Naive B cell (primary cell): Measurements from ENCODE around the gene PLK4. TPM values are rescaled to one million over a fixed set of nuclear protein-coding genes. Genes with fewer than 3 reads are reported as not detected.
"Not testable (repeated sequence)": the region's sequence is repeated elsewhere in the genome, so short reads cannot be mapped to it uniquely, and the experiment has no call there.

ENCODE experiments used
- ATAC-seq, 2 donors: fragments of 150-1000 bp; cut with Tn5 transposase; 2 replicates each; pipeline ENCODE4 v1.10.0; 2021; ENCODE audit warnings: low read depth in 2 of 2, mild to moderate bottlenecking in 2 of 2, moderate library complexity in 2 of 2
- DNase-seq: peaks from one replicate; pipeline ENCODE4 v3.0.0; 2022
- H3K27ac Mint-ChIP-seq, 6 donors: one replicate each; pipeline ENCODE4 v1.8.0; 2020 to 2022; ENCODE audit warnings: mild to moderate bottlenecking in 6 of 6, mixed read lengths in 6 of 6, moderate library complexity in 5 of 6, inconsistent platforms in 2 of 6
- H3K27me3 Mint-ChIP-seq, 3 donors: one replicate each; pipeline ENCODE4 v1.8.0; 2021 to 2022; ENCODE audit warnings: mixed read lengths in 3 of 3, mild to moderate bottlenecking in 1 of 3
- H3K36me3 Mint-ChIP-seq, 2 donors: one replicate each; pipeline ENCODE4 v1.8.0; 2020 to 2022; ENCODE audit warnings: mixed read lengths in 2 of 2, inconsistent platforms in 1 of 2, mild to moderate bottlenecking in 1 of 2
- H3K4me1 Mint-ChIP-seq, 3 donors: one replicate each; pipeline ENCODE4 v1.8.0; 2020 to 2022; ENCODE audit warnings: mixed read lengths in 3 of 3, inconsistent platforms in 1 of 3, mild to moderate bottlenecking in 1 of 3, moderate library complexity in 1 of 3
- H3K4me3 Mint-ChIP-seq, 8 donors: one replicate each; pipeline ENCODE4 v1.8.0; 2020 to 2022; ENCODE audit warnings: mild to moderate bottlenecking in 8 of 8, mixed read lengths in 8 of 8, moderate library complexity in 8 of 8, inconsistent platforms in 2 of 8
- H3K9me3 Mint-ChIP-seq, 7 donors: one replicate each; pipeline ENCODE4 v1.8.0; 2020 to 2022; ENCODE audit warnings: mixed read lengths in 7 of 7, mild to moderate bottlenecking in 5 of 7, inconsistent platforms in 2 of 7, moderate library complexity in 1 of 7
- polyA plus RNA-seq, 6 donors: library from polyadenylated mRNA; unstranded; fragments of 300-500 nt; fragmentation: Illumina TruSeq; gene quantifications; one replicate each; pipeline ENCODE4 v1.2.3, GENCODE V29; 2021; ENCODE audit warnings: low read depth in 6 of 6

PLK4 gene
- polyA plus RNA-seq, 6 donors from 2014 or later = 0.61 to 2.3 (median 0.85) TPM; not detected in 1

- ATAC-seq (no peak), DNase-seq (no peak)
- H3K4me1 Mint-ChIP-seq = peaks cover 0 to 6% (median 0%) of the 10 kb centered on the region in 3 donors
- H3K4me3 Mint-ChIP-seq = no peak overlapping the region
- H3K36me3 Mint-ChIP-seq = peaks cover 0 to 7% of the 10 kb centered on the region in 2 donors
- H3K27ac Mint-ChIP-seq = no peak overlapping the region
- H3K27me3 Mint-ChIP-seq = no peaks in the 10 kb centered on the region
- no peaks in the 10 kb centered on the region for H3K9me3 Mint-ChIP-seq
Measured at GRCh38 chr4:127868196-127868595, 12.5 kb upstream of the PLK4 start.

GRCh38 chr4:127870281-127870680, 10.4 kb upstream of the PLK4 start:
- H3K4me3 Mint-ChIP-seq = no peak overlapping the region
- H3K9me3 Mint-ChIP-seq = no peaks in the 10 kb centered on the region
- H3K36me3 Mint-ChIP-seq = peaks cover 0 to 7% of the 10 kb centered on the region in 2 donors
- DNase-seq (no peak), ATAC-seq (no peak)
- peaks cover 0 to 6% (median 0%) of the 10 kb centered on the region in 3 donors for H3K4me1 Mint-ChIP-seq
- H3K27me3 Mint-ChIP-seq = no peaks in the 10 kb centered on the region
- H3K27ac Mint-ChIP-seq = peak overlapping the region in 1 of 6 donors; percentile 16

GRCh38 chr4:127870688-127871087, 10.0 kb upstream of the PLK4 start:
- Mint-ChIP-seq H3K36me3 (peaks cover 0 to 7% of the 10 kb centered on the region in 2 donors), H3K9me3 (no peaks in the 10 kb centered on the region), H3K27me3 (no peaks in the 10 kb centered on the region), H3K27ac (peak overlapping the region in 1 of 6 donors; percentile 16), H3K4me1 (peaks cover 0 to 6% (median 0%) of the 10 kb centered on the region in 3 donors), H3K4me3 (no peak overlapping the region)
- DNase-seq (no peak), ATAC-seq (no peak)

GRCh38 chr4:127875791-127876190, 4.9 kb upstream of the PLK4 start:
- Mint-ChIP-seq H3K4me3 (no peak overlapping the region), H3K9me3 (no peaks in the 10 kb centered on the region), H3K36me3 (peaks cover 0 to 10% of the 10 kb centered on the region in 2 donors), H3K4me1 (peaks cover 4 to 10% (median 8%) of the 10 kb centered on the region in 3 donors), H3K27me3 (no peaks in the 10 kb centered on the region), H3K27ac (no peak overlapping the region)
- no peak for ATAC-seq
- no peak for DNase-seq

GRCh38 chr4:127881563-127881864, 821 bp downstream of the PLK4 start:
- DNase-seq (no peak), ATAC-seq (no peak)
- Mint-ChIP-seq H3K9me3 (no peaks in the 10 kb centered on the region), H3K27me3 (no peaks in the 10 kb centered on the region), H3K27ac (peak overlapping the region in 2 of 6 donors; percentile 47 to 96), H3K4me1 (peaks cover 15 to 20% (median 17%) of the 10 kb centered on the region in 3 donors), H3K36me3 (peaks cover 0 to 5% of the 10 kb centered on the region in 2 donors), H3K4me3 (peak overlapping the region; percentile 95 to 100 (median 96))

- Mint-ChIP-seq H3K9me3 (no peaks in the 10 kb centered on the region), H3K27me3 (no peaks in the 10 kb centered on the region), H3K27ac (peak overlapping the region in 1 of 6 donors; percentile 75)
Measured at GRCh38 chr4:127888559-127888958, 7.9 kb downstream of the PLK4 start.

GRCh38 chr4:127889903-127890302, 9.2 kb downstream of the PLK4 start:
- no peaks in the 10 kb centered on the region for H3K9me3 Mint-ChIP-seq
- no peaks in the 10 kb centered on the region for H3K4me1 Mint-ChIP-seq
- H3K27me3 Mint-ChIP-seq = no peaks in the 10 kb centered on the region
- DNase-seq (no peak), ATAC-seq (no peak)
- peak overlapping the region in 1 of 6 donors; percentile 32 for H3K27ac Mint-ChIP-seq
- H3K4me3 Mint-ChIP-seq = no peak overlapping the region
- no peaks in the 10 kb centered on the region for H3K36me3 Mint-ChIP-seq

More at GRCh38 chr4:127888559-127888958, 7.9 kb downstream of the PLK4 start:
- no peak for DNase-seq
- no peaks in the 10 kb centered on the region for H3K4me1 Mint-ChIP-seq
- ATAC-seq = no peak
- H3K36me3 Mint-ChIP-seq = no peaks in the 10 kb centered on the region
- H3K4me3 Mint-ChIP-seq = no peak overlapping the region

GRCh38 chr4:127896069-127896468, 15.4 kb downstream of the PLK4 start:
- ATAC-seq = no peak
- DNase-seq = no peak
- Mint-ChIP-seq H3K27me3 (no peaks in the 10 kb centered on the region), H3K27ac (peak overlapping the region in 1 of 6 donors; percentile 44), H3K9me3 (peaks cover 0 to 5% (median 0%) of the 10 kb centered on the region in 7 donors), H3K36me3 (no peaks in the 10 kb centered on the region), H3K4me3 (no peak overlapping the region), H3K4me1 (no peaks in the 10 kb centered on the region)

- Mint-ChIP-seq H3K36me3 (no peaks in the 10 kb centered on the region), H3K27me3 (no peaks in the 10 kb centered on the region), H3K9me3 (peaks cover 0 to 5% (median 0%) of the 10 kb centered on the region in 7 donors), H3K4me3 (no peak overlapping the region), H3K27ac (no peak overlapping the region), H3K4me1 (no peaks in the 10 kb centered on the region)
- ATAC-seq = no peak
- no peak for DNase-seq
Measured at GRCh38 chr4:127896528-127896927, 15.8 kb downstream of the PLK4 start.

- not testable (repeated sequence) for H3K27ac Mint-ChIP-seq, H3K9me3 Mint-ChIP-seq, H3K4me1 Mint-ChIP-seq, DNase-seq, H3K4me3 Mint-ChIP-seq, H3K27me3 Mint-ChIP-seq, H3K36me3 Mint-ChIP-seq, ATAC-seq
Measured at GRCh38 chr4:127899682-127900081, 19.0 kb downstream of the PLK4 start.

GRCh38 chr4:127905029-127905428, 24.3 kb downstream of the PLK4 start:
- no peak for ATAC-seq
- H3K4me3 Mint-ChIP-seq = no peak overlapping the region
- H3K27ac Mint-ChIP-seq = peak overlapping the region in 1 of 6 donors; percentile 69
- H3K36me3 Mint-ChIP-seq = no peaks in the 10 kb centered on the region
- no peak for DNase-seq
- no peaks in the 10 kb centered on the region for H3K27me3 Mint-ChIP-seq
- H3K4me1 Mint-ChIP-seq = no peaks in the 10 kb centered on the region
- H3K9me3 Mint-ChIP-seq = peaks cover 0 to 9% (median 0%) of the 10 kb centered on the region in 7 donors

GRCh38 chr4:127916512-127916911, 35.8 kb downstream of the PLK4 start:
- H3K9me3 Mint-ChIP-seq = no peaks in the 10 kb centered on the region
- no peak for ATAC-seq
- peaks cover 15 to 17% of the 10 kb centered on the region in 2 donors for H3K36me3 Mint-ChIP-seq
- no peak overlapping the region for H3K27ac Mint-ChIP-seq
- H3K4me3 Mint-ChIP-seq = no peak overlapping the region
- H3K27me3 Mint-ChIP-seq = no peaks in the 10 kb centered on the region
- no peak for DNase-seq
- H3K4me1 Mint-ChIP-seq = no peaks in the 10 kb centered on the region

- ATAC-seq (no peak), DNase-seq (no peak)
- H3K27ac Mint-ChIP-seq = peak overlapping the region in 3 of 6 donors; percentile 24 to 56 (median 24)
- no peaks in the 10 kb centered on the region for H3K27me3 Mint-ChIP-seq
- no peak overlapping the region for H3K4me3 Mint-ChIP-seq
- no peaks in the 10 kb centered on the region for H3K4me1 Mint-ChIP-seq
- no peaks in the 10 kb centered on the region for H3K9me3 Mint-ChIP-seq
- H3K36me3 Mint-ChIP-seq = peaks cover 15 to 17% of the 10 kb centered on the region in 2 donors
Measured at GRCh38 chr4:127917151-127917550, 36.5 kb downstream of the PLK4 start.

- no peak overlapping the region for H3K4me3 Mint-ChIP-seq
- peaks cover 21 to 27% of the 10 kb centered on the region in 2 donors for H3K36me3 Mint-ChIP-seq
- H3K4me1 Mint-ChIP-seq = no peaks in the 10 kb centered on the region
- ATAC-seq (no peak), DNase-seq (no peak)
- no peak overlapping the region for H3K27ac Mint-ChIP-seq
- H3K27me3 Mint-ChIP-seq = no peaks in the 10 kb centered on the region
- H3K9me3 Mint-ChIP-seq = peaks cover 0 to 3% (median 0%) of the 10 kb centered on the region in 7 donors
Measured at GRCh38 chr4:127920521-127920920, 39.8 kb downstream of the PLK4 start.

GRCh38 chr4:127922226-127922625, 41.5 kb downstream of the PLK4 start:
- no peak overlapping the region for H3K4me3 Mint-ChIP-seq
- DNase-seq (no peak), ATAC-seq (no peak)
- H3K4me1 Mint-ChIP-seq = no peaks in the 10 kb centered on the region
- no peak overlapping the region for H3K27ac Mint-ChIP-seq
- H3K36me3 Mint-ChIP-seq = peaks cover 22 to 25% of the 10 kb centered on the region in 2 donors
- no peaks in the 10 kb centered on the region for H3K27me3 Mint-ChIP-seq
- peaks cover 0 to 5% (median 0%) of the 10 kb centered on the region in 7 donors for H3K9me3 Mint-ChIP-seq
